ENCODE results near the gene PTTG1IP. TPM values are rescaled to one million over a fixed set of nuclear protein-coding genes. Genes with fewer than 3 reads are reported as not detected.

Gene PTTG1IP
- total and polyA plus RNA-seq, 2 of the 4 experiments (the other 2 are of a cell fraction), result 167 to 194 TPM

GRCh38 chr21:44873356-44874239 lies at the start of gene PTTG1IP (continued):
- TF ChIP-seq RAD21 (IDR thresholded peaks at IDR 0.05; ENCODE audit: low read length) (no peak), MAZ (IDR thresholded peaks at IDR 0.05; ENCODE audit: borderline replicate concordance, low read depth, low read length) (peak; percentile 98), CHD1 (IDR thresholded peaks at IDR 0.05; ENCODE audit: low read depth, low read length) (no peak)
- TF ChIP-seq, protein P1, sequence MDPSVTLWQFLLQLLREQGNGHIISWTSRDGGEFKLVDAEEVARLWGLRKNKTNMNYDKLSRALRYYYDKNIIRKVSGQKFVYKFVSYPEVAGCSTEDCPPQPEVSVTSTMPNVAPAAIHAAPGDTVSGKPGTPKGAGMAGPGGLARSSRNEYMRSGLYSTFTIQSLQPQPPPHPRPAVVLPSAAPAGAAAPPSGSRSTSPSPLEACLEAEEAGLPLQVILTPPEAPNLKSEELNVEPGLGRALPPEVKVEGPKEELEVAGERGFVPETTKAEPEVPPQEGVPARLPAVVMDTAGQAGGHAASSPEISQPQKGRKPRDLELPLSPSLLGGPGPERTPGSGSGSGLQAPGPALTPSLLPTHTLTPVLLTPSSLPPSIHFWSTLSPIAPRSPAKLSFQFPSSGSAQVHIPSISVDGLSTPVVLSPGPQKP (IDR thresholded peaks at IDR 0.05; ENCODE audit: borderline replicate concordance, low read depth, low read length), result no peak

Data from IMR-90 (cell line).